ENCODE data around the gene PCAT6.

Gene PCAT6

DNA sequence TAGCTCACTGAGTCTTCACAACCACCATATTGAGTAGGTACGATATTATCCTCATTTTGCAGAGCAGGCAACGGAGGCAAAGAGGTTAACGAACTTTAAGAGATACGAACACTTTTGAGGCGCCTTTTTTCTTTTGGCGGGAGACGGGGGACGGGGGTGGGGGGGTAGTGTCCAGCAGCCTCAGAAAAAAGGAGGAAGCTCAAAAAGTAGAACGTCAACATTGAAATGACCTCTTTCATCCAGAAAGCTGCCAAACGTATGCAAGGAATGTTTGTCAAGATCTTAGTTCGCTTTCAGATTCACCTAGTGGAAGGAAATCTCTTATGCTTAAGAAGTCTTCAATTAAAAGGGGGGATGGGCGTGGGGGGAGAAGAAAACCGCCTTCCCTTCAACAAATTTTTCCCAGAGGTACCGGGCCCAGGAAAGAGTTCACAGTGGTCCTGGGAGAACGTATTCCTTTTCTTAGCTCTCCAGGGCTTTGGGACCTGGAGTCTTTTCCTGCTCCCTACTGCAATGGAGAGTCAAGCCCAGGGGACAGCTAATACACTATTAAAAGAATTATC, 1.1 kb upstream of the PCAT6 start:
- TF ChIP-seq, protein P1, sequence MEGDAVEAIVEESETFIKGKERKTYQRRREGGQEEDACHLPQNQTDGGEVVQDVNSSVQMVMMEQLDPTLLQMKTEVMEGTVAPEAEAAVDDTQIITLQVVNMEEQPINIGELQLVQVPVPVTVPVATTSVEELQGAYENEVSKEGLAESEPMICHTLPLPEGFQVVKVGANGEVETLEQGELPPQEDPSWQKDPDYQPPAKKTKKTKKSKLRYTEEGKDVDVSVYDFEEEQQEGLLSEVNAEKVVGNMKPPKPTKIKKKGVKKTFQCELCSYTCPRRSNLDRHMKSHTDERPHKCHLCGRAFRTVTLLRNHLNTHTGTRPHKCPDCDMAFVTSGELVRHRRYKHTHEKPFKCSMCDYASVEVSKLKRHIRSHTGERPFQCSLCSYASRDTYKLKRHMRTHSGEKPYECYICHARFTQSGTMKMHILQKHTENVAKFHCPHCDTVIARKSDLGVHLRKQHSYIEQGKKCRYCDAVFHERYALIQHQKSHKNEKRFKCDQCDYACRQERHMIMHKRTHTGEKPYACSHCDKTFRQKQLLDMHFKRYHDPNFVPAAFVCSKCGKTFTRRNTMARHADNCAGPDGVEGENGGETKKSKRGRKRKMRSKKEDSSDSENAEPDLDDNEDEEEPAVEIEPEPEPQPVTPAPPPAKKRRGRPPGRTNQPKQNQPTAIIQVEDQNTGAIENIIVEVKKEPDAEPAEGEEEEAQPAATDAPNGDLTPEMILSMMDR (IDR thresholded peaks at IDR 0.05; ENCODE audit: unreplicated experiment in 3 of 3): no peak
- peak overlapping the region; percentile 64 to 94 (median 83) for H3K27ac Mint-ChIP-seq

DNA sequence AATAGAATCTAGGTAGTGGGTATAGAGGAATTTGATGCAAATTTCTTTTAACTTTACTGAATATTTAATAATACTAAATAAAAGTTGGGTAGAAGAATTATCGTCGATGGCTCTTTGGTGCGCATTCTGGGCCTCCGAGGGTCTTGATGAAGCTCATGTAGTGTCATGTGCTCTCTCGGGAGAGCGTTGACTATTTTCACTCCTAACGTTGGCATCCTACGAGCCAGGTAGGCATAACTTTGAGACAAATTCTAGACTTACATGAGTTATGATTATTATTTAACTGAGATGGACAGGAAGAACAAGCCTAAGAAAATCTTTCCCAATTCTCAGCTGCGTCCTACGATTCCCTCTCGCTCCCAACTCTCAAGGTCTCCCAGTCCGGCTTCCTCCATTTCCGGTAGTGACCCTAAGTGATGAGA, 550 bp upstream of the PCAT6 start:
- TF ChIP-seq, protein P1 (IDR thresholded peaks at IDR 0.05; ENCODE audit: unreplicated experiment in 3 of 3): no peak

More for the DNA sequence above, 1.1 kb upstream of the PCAT6 start:
- no peaks in the 10 kb centered on the region for H3K36me3 Mint-ChIP-seq (ENCODE audit: low read depth)
- no peaks in the 10 kb centered on the region for H3K27me3 Mint-ChIP-seq (ENCODE audit: low read depth)
- H3K9me3 Mint-ChIP-seq: no peaks in the 10 kb centered on the region
- H3K4me3 Mint-ChIP-seq: peak overlapping the region; percentile 88 to 96 (median 93)
- H3K4me1 Mint-ChIP-seq: peaks cover 45% of the 10 kb centered on the region

GRCh38 chr1:202811296-202812175, 782 bp downstream of the PCAT6 start:
- no peaks in the 10 kb centered on the region for H3K9me3 Mint-ChIP-seq
- TF ChIP-seq, protein P1 (IDR thresholded peaks at IDR 0.05; ENCODE audit: unreplicated experiment in 3 of 3): no peak
- peaks cover 27% of the 10 kb centered on the region for H3K4me1 Mint-ChIP-seq
- H3K36me3 Mint-ChIP-seq (ENCODE audit: low read depth): no peaks in the 10 kb centered on the region
- H3K27ac Mint-ChIP-seq: peak overlapping the region; percentile 51 to 94 (median 64)
- peaks cover 5% of the 10 kb centered on the region for H3K27me3 Mint-ChIP-seq (ENCODE audit: low read depth)
- peak overlapping the region; percentile 88 to 96 (median 93) for H3K4me3 Mint-ChIP-seq

More for the DNA sequence above, 550 bp upstream of the PCAT6 start:
- peaks cover 40% of the 10 kb centered on the region for H3K4me1 Mint-ChIP-seq
- H3K9me3 Mint-ChIP-seq: no peaks in the 10 kb centered on the region
- H3K27ac Mint-ChIP-seq: peak overlapping the region; percentile 64 to 94 (median 83)
- H3K36me3 Mint-ChIP-seq (ENCODE audit: low read depth): no peaks in the 10 kb centered on the region
- no peaks in the 10 kb centered on the region for H3K27me3 Mint-ChIP-seq (ENCODE audit: low read depth)
- peak overlapping the region; percentile 88 to 96 (median 93) for H3K4me3 Mint-ChIP-seq

DNA sequence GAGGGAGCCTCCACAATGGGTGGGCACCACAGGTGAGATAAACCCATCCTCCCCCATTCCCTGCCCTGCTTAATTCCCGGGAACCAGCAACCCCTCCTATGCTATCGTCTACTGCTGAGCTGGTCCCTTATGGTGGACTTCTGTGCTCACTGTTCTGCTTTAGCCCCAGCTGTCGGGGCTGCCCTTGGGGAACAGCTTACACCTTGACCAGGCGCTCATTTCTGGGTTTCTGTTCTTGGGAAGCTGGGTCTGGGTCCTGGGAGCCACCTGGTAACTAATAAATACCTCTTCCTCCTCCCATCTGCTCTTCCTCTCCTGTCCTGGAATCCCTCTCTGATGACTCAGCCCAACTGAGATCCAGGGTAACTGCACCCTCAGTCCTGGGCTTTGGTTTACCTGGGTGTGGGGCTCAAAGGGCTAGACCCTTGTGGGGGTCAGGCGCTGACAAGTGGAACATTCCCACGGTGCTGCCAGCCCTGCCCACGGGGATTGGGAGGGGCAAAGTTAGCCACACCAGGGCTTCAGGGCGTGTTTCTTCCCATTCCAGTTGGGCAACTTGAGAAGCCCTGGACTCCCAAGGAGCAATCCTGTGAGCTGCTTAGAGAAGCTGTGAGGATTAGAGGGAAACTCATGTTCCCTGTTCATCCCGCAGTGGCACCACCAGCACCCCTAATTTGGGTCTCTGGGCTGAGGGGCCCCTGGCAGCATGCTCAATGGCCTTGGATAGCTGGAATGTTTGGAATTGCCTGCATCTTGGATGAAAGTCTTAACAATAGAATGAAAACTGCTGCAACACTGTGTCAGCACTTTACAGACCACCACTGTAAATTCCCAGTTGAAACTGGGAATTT, 1.6 kb downstream of the PCAT6 start:
- Mint-ChIP-seq H3K4me1 (peaks cover 26% of the 10 kb centered on the region), H3K9me3 (no peaks in the 10 kb centered on the region), H3K27me3 (ENCODE audit: low read depth) (peaks cover 9% of the 10 kb centered on the region), H3K36me3 (ENCODE audit: low read depth) (no peaks in the 10 kb centered on the region), H3K27ac (peak overlapping the region in 1 of 3 experiments; percentile 64), H3K4me3 (peak overlapping the region; percentile 88 to 96 (median 93))
- TF ChIP-seq, protein P1 (IDR thresholded peaks at IDR 0.05; ENCODE audit: unreplicated experiment in 3 of 3): no peak

GRCh38 chr1:202815120-202815519, 4.4 kb downstream of the PCAT6 start:
- Mint-ChIP-seq H3K36me3 (ENCODE audit: low read depth) (no peaks in the 10 kb centered on the region), H3K27me3 (ENCODE audit: low read depth) (peaks cover 9% of the 10 kb centered on the region), H3K4me3 (peak overlapping the region in 2 of 3 experiments; percentile 43 to 63), H3K4me1 (peaks cover 9% of the 10 kb centered on the region), H3K27ac (peak overlapping the region in 1 of 3 experiments; percentile 34), H3K9me3 (no peaks in the 10 kb centered on the region)
- TF ChIP-seq, protein P1 (IDR thresholded peaks at IDR 0.05; ENCODE audit: unreplicated experiment in 3 of 3): no peak
